ENCODE results near the gene RER1. TPM values are rescaled to one million over a fixed set of nuclear protein-coding genes. Genes with fewer than 3 reads are reported as not detected.

Gene RER1, protein sequence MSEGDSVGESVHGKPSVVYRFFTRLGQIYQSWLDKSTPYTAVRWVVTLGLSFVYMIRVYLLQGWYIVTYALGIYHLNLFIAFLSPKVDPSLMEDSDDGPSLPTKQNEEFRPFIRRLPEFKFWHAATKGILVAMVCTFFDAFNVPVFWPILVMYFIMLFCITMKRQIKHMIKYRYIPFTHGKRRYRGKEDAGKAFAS
- total RNA-seq (100 to 1,000 TPM in 3 of 7 donors, 10 to 100 TPM in 4; 51.0 to 130 (median 99.0) TPM), polyA plus RNA-seq (100 to 1,000 TPM in 1 of 2 donors, 10 to 100 TPM in 1; 66.0 to 224 TPM)
- long read RNA-seq, donor 1, transcript RER1-207 (6 exons, 2,469 nt) = minor isoform, 5 of 288 reads
- long read RNA-seq, donor 1, transcript RER1-209 (7 exons, 3,044 nt) = major isoform, 186 of 288 reads
- long read RNA-seq, donor 1, partial matches to known transcripts = 0 of 288 reads
- long read RNA-seq, donor 1, other reads (novel, unspliced or antisense) = 91 of 288 reads
- long read RNA-seq, donor 2, transcript RER1-209 (7 exons, 3,044 nt) = major isoform, 66 of 99 reads
- long read RNA-seq, donor 2, partial matches to known transcripts = 8 of 99 reads
- long read RNA-seq, donor 2, other reads (novel, unspliced or antisense) = 19 of 99 reads
- long read RNA-seq, donor 3, transcript RER1-207 (6 exons, 2,469 nt) = minor isoform, 11 of 260 reads
- long read RNA-seq, donor 3, transcript RER1-209 (7 exons, 3,044 nt) = major isoform, 167 of 260 reads
- long read RNA-seq, donor 3, partial matches to known transcripts = 6 of 260 reads
- long read RNA-seq, donor 3, other reads (novel, unspliced or antisense) = 73 of 260 reads

DNA sequence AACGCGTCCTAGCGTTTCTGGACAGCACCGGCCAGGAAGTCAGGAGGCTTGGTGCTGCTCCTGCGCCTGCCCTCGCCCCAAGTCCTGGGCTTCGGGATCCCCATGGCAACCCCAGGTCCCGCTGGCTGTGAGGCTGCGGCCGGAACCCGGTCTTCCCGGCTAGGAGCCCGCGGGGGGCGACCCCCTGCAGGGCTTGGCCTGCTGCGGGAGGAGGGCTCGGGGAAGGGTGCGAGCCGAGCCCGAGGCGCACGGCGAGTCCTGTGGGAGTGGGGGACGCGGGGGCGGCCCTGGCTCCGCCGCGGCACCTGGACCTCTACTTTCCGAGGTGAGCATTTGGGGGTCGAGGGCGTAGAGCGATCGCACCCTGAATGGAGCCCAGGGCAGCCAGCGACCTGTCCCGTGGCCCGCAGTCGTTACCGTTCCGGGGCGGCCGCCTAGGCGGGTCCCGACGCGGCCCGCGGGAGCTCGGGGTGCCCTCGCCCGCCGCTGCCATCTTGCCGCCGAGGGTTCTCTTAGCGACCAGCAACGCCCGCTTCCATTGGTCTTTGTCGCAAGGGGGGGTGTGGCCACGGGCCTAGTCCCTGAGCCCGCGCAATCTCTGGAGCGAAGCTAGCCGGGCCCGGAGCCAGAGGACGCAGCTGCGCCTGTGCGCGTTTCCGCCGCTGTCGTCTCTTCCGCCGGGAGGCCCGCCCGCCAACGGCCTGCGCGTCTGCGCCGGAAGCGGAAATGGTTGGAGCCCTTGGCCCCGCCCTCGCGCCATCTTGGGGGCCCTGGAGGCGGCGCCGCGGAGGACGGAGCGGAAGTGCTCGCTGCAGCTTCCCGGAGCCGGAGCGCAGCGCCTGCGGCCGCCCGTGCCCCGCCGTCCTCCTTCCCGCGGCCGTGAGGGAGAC is at the start of gene RER1, which contains the start of gene MORN1:
Gene RER1, plus strand, starts transcription at position 801 of the 890 bp plus-strand sequence. CDS start 3,950 bp downstream, outside the sequence.
Gene MORN1, minus strand, starts transcription at position 514 of the 890 bp plus-strand sequence. Its CDS starts 21 bp downstream, at position 493.
- no peaks in the 10 kb centered on the region for H3K9me3 ChIP-seq

DNA sequence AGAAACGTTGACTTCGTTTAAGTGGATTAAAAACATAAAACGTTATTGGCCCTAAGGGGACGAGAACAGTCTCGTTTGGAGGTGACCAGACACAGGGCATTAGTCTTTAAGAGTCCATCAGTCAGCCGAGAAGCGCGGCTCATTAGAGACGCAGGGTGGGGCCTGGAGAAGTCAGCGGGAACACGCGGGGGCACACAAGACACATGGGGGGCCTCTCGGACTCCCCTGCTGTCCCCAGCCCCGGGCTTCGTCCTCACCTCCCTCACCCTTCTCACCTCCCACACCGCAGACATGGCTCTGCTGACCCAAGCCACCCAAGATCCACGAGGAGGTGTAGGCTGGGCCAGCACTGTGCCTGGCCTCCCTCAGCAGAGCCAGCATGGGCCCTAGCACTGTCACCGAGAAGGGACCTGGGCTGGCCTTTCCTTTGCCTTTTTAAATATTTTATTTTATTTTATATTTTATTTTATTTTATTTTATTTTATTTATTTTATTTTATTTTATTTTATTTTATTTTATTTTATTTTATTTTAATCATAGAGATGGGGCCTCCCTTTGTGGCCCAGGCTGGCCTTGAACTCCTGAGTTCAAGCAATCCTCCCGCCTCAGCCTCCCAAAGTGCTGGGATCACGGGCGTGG is 49.1 kb upstream of the RER1 start:
- intact Hi-C loops (cut with DNase I) = no loop called here
- Histone ChIP-seq H3K36me3 (no peaks in the 10 kb centered on the region), H3K27ac (no peak overlapping the region), H3K4me3 (no peak overlapping the region), H3K4me1 (ENCODE audit: insufficient read depth) (no peaks in the 10 kb centered on the region), H3K27me3 (no peaks in the 10 kb centered on the region), H3K9me3 (no peaks in the 10 kb centered on the region)
- TF ChIP-seq, protein P1, sequence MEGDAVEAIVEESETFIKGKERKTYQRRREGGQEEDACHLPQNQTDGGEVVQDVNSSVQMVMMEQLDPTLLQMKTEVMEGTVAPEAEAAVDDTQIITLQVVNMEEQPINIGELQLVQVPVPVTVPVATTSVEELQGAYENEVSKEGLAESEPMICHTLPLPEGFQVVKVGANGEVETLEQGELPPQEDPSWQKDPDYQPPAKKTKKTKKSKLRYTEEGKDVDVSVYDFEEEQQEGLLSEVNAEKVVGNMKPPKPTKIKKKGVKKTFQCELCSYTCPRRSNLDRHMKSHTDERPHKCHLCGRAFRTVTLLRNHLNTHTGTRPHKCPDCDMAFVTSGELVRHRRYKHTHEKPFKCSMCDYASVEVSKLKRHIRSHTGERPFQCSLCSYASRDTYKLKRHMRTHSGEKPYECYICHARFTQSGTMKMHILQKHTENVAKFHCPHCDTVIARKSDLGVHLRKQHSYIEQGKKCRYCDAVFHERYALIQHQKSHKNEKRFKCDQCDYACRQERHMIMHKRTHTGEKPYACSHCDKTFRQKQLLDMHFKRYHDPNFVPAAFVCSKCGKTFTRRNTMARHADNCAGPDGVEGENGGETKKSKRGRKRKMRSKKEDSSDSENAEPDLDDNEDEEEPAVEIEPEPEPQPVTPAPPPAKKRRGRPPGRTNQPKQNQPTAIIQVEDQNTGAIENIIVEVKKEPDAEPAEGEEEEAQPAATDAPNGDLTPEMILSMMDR (IDR thresholded peaks at IDR 0.05) = no peak
- no peak for TF ChIP-seq POLR2A (IDR thresholded peaks at IDR 0.05)
- no peak for TF ChIP-seq EP300 (IDR thresholded peaks at IDR 0.05)
- DNase-seq = peak in 1 of 5 donors; percentile 27
- WGBS, 3 donors = 72 to 82% (median 77%) methylated on average over 21 of the region's 21 CpGs

More for the DNA sequence above, at the start of gene RER1, which contains the start of gene MORN1:
- Histone ChIP-seq H3K27me3 (no peaks in the 10 kb centered on the region), H3K4me1 (ENCODE audit: insufficient read depth) (peaks cover 11% of the 10 kb centered on the region), H3K4me3 (peak within 1 kb of the TSS; percentile 96), H3K36me3 (no peaks in the 10 kb centered on the region), H3K27ac (peak within 1 kb of the TSS; percentile 57 to 70)
- intact Hi-C loops (cut with DNase I) = no loop called here
- WGBS, 3 donors = 0 to 1% (median 0%) methylated on average over 56 to 103 of the region's 103 CpGs
- TF ChIP-seq EP300 (IDR thresholded peaks at IDR 0.05) (peak; percentile 64), POLR2A (IDR thresholded peaks at IDR 0.05) (peak; percentile 90)
- TF ChIP-seq, protein P1 (IDR thresholded peaks at IDR 0.05) = no peak
- peak; percentile 99 to 100 (median 99) for DNase-seq

DNA sequence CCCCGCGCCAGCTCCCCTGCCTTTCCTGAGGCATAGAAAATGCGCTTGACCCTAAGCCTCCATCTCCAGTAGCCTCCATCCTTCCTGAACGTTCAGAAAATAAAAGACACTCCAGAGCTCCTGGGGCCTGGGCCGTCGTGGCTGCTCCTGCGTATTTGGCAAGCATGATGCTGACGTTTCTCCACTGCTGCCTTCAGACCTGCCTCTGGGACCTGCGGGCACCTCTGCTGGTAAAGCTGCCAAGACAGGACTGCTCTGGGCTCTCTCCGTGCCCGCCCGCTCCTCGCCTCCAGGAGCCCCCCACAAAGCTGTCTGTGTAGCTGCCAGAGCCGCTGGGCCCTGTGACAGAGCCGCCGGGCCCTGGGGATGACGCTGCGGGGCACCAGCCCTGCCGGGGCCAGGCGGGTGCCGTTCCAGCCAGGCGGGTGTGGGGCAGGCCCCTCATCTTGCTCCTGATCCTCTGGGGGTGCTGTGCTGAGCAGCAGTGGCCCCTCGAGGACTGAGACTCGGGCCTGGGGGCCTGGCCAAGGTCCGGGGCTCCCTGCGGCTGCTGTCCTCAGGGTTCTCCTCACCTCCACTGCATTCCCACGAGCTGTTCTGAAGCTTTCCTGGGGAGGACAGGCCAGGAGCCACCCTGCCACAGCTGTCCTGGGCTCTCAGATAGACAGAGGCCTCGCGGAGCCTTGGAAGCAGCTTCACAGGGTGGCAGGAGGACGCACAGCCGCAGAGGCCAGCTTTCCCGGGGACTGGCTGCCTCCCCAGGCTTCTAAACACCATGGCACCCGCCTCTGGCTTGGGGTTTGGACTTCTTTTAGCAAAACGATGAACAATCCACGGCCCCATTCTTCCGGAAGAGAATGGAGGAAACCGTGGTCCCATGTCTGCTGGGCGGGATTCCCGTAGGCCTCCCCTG is 48.4 kb upstream of the RER1 start:
- 82 to 88% (median 86%) methylated on average over 37 to 39 of the region's 39 CpGs for WGBS, 3 donors
- TF ChIP-seq POLR2A (IDR thresholded peaks at IDR 0.05) = no peak
- TF ChIP-seq EP300 (IDR thresholded peaks at IDR 0.05) = no peak
- TF ChIP-seq, protein P1 (IDR thresholded peaks at IDR 0.05) = no peak
- H3K36me3 ChIP-seq = no peaks in the 10 kb centered on the region
- H3K4me1 ChIP-seq (ENCODE audit: insufficient read depth) = no peaks in the 10 kb centered on the region
- H3K27me3 ChIP-seq = no peaks in the 10 kb centered on the region
- DNase-seq = peak in 2 of 5 donors; percentile 16 to 29
- H3K4me3 ChIP-seq = no peak overlapping the region
- H3K9me3 ChIP-seq = no peaks in the 10 kb centered on the region
- no peak overlapping the region for H3K27ac ChIP-seq
- intact Hi-C loops (cut with DNase I) = no loop called here
